Neural progenitor cell (in vitro differentiated cells): ENCODE data around the gene HSF2BP. TPM values are rescaled to one million over a fixed set of nuclear protein-coding genes. Genes with fewer than 3 reads are reported as not detected.
"Not testable (repeated sequence)": the region's sequence is repeated elsewhere in the genome, so short reads cannot be mapped to it uniquely, and the experiment has no call there.

Experiments used
- DNase-seq: peaks from one replicate; pipeline ENCODE4 v3.0.0-alpha.2; 2016; ENCODE audit warnings: low spot score
- H2AFZ ChIP-seq: fragments of 200-600 bp; sonication (generic); replicated peaks from 2 replicates; pipeline ENCODE4 v1.6.1; 2016; ENCODE audit warnings: antibody characterized with exemption
- H3F3A ChIP-seq: fragments of 200-600 bp; sonication (generic); 2 replicates; pipeline ENCODE4 v1.6.1; 2016; ENCODE audit warnings: antibody characterized with exemption, low read depth
- H3K27ac ChIP-seq: fragments of 200-600 bp; sonication (generic); 2 replicates; pipeline ENCODE4 v1.5.1; 2016; ENCODE audit warnings: mild to moderate bottlenecking
- H3K27me3 ChIP-seq: fragments of 200-600 bp; sonication (generic); 2 replicates; pipeline ENCODE4 v1.6.1; 2016; ENCODE audit warnings: mild to moderate bottlenecking, moderate library complexity
- H3K36me3 ChIP-seq: fragments of 200-600 bp; sonication (generic); 2 replicates; pipeline ENCODE4 v1.5.1; 2016
- H3K4me1 ChIP-seq: fragments of 200-600 bp; sonication (generic); 2 replicates; pipeline ENCODE4 v1.6.1; 2016; ENCODE audit warnings: mixed run types
- H3K4me2 ChIP-seq: fragments of 200-600 bp; sonication (generic); 2 replicates; pipeline ENCODE4 v1.6.1; 2016
- H3K4me3 ChIP-seq: fragments of 200-600 bp; sonication (generic); 2 replicates; pipeline ENCODE4 v1.5.1; 2016
- H3K79me2 ChIP-seq: fragments of 200-600 bp; sonication (generic); 2 replicates; pipeline ENCODE4 v1.6.1; 2016; ENCODE audit warnings: low read depth
- H3K9ac ChIP-seq: fragments of 200-600 bp; sonication (generic); 2 replicates; pipeline ENCODE4 v1.6.1; 2016
- H3K9me3 ChIP-seq: fragments of 200-600 bp; sonication (generic); 2 replicates; pipeline ENCODE4 v1.5.1; 2016; ENCODE audit warnings: low read depth
- H4K20me1 ChIP-seq: fragments of 200-600 bp; sonication (generic); 2 replicates; pipeline ENCODE4 v1.6.1; 2016; ENCODE audit warnings: low read depth
- H3K27ac Mint-ChIP-seq: 3 replicates; pipeline ENCODE4 v1.8.0; 2021; ENCODE audit warnings: mixed read lengths
- H3K27me3 Mint-ChIP-seq: 2 replicates; pipeline ENCODE4 v1.8.0; 2022; ENCODE audit warnings: low read depth, mild to moderate bottlenecking, inconsistent platforms, moderate library complexity, mixed read lengths; ENCODE audit not compliant: insufficient read depth
- H3K36me3 Mint-ChIP-seq: 3 replicates; pipeline ENCODE4 v1.8.0; 2021; ENCODE audit warnings: mixed read lengths
- H3K4me1 Mint-ChIP-seq: 3 replicates; pipeline ENCODE4 v1.8.0; 2021; ENCODE audit warnings: mixed read lengths
- H3K4me3 Mint-ChIP-seq: 3 replicates; pipeline ENCODE4 v1.8.0; 2021; ENCODE audit warnings: mild to moderate bottlenecking, moderate library complexity, mixed read lengths
- H3K9me3 Mint-ChIP-seq: 3 replicates; pipeline ENCODE4 v1.8.0; 2020; ENCODE audit warnings: mixed read lengths
- total RNA-seq: library from RNA; depleted of rRNA; stranded (reverse); fragments of >200 nt; gene quantifications from 2 replicates; pipeline ENCODE4 v1.2.3, GENCODE V29; 2015; ENCODE audit warnings: low replicate concordance

HSF2BP gene
- total RNA-seq, 1 donor from 2014 or later = 0.71 TPM

DNA sequence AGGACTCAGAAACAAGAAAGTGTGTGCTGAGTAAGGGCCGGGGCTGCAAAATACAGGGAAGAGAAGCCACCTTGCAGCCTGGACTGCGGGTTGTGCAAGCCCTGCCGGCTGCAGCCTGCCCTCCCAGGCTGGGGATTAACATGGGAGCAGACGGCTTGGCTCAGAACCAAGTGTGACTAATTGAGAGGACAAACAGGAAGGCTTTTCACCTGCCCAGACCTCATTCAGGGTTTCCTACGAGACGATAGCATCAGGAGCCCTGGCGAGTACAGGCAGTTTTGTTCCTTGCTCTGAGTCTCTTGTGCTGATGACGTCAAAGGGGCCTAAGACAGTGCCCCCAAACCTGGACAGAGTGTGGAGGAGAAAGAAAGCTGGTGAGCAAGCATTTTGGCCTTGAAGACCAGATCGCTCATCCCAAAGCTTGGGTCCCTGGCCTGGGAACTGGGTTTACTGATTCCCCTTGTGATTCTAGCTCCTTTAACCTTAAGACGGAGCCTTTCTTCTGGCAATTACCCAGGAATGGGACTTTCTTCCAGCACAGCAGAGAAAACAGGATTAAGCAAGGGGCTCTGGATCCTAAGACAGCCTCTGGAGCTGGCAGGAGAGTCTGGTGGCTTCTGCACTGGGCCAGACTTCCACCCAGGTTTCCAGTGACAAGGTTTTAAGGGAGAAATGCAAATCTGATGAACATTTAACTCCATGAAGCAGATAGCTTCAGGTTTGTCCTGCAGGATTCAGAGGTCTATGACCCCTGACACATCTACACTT lies 142.2 kb downstream of the HSF2BP start:
- not testable (repeated sequence) for H2AFZ ChIP-seq, H3K27ac ChIP-seq, H3K79me2 ChIP-seq, H4K20me1 ChIP-seq, H3K4me2 ChIP-seq, H3K9ac ChIP-seq, H3K4me3 Mint-ChIP-seq, H3F3A ChIP-seq, H3K36me3 ChIP-seq, H3K36me3 Mint-ChIP-seq, DNase-seq, H3K4me3 ChIP-seq, H3K4me1 ChIP-seq, H3K9me3 ChIP-seq, H3K4me1 Mint-ChIP-seq, H3K27ac Mint-ChIP-seq, H3K27me3 Mint-ChIP-seq, H3K9me3 Mint-ChIP-seq, H3K27me3 ChIP-seq

GRCh38 chr21:43516295-43516847 lies 142.9 kb downstream of the HSF2BP start:
- not testable (repeated sequence) for H3K27ac Mint-ChIP-seq, H3K9ac ChIP-seq, H3K4me1 Mint-ChIP-seq, H3K79me2 ChIP-seq, H2AFZ ChIP-seq, H3K27ac ChIP-seq, H3K9me3 Mint-ChIP-seq, H4K20me1 ChIP-seq, DNase-seq, H3K4me3 Mint-ChIP-seq, H3K36me3 ChIP-seq, H3K9me3 ChIP-seq, H3F3A ChIP-seq, H3K36me3 Mint-ChIP-seq, H3K27me3 Mint-ChIP-seq, H3K27me3 ChIP-seq, H3K4me3 ChIP-seq, H3K4me2 ChIP-seq, H3K4me1 ChIP-seq

DNA sequence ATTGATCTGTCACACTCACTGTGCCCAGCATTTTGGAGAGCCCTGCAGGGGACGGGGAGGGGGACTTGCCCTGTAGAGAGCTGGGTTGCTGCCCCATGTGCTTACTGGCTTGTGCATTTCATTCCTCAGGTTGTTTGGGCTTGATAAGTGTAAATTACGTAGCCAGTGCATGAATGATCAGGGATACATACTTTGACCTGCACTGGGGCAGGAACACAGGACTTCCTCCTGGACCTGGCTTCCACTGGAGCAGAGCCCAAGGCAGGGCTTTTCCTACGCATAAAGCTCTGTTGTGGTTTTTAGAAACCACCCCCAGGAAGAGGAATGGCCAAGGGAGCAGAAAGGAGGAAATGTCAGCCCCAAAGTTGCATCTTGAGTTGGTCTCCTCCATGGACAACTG lies 144.5 kb downstream of the HSF2BP start:
- H3K27ac Mint-ChIP-seq, H3K9me3 Mint-ChIP-seq, H3K9ac ChIP-seq, H3F3A ChIP-seq, H3K27me3 ChIP-seq, H3K36me3 ChIP-seq, H4K20me1 ChIP-seq, H3K4me3 ChIP-seq, H3K4me1 ChIP-seq, H3K4me1 Mint-ChIP-seq, H2AFZ ChIP-seq, H3K27ac ChIP-seq, H3K9me3 ChIP-seq, H3K4me2 ChIP-seq, H3K36me3 Mint-ChIP-seq, H3K79me2 ChIP-seq, DNase-seq, H3K27me3 Mint-ChIP-seq, H3K4me3 Mint-ChIP-seq: not testable (repeated sequence)

- H3K9ac ChIP-seq, H3K4me1 ChIP-seq, H3K27ac Mint-ChIP-seq, H3K4me2 ChIP-seq, H3K4me3 ChIP-seq, H2AFZ ChIP-seq, H3F3A ChIP-seq, H3K9me3 Mint-ChIP-seq, H3K27me3 Mint-ChIP-seq, H3K79me2 ChIP-seq, DNase-seq, H4K20me1 ChIP-seq, H3K27me3 ChIP-seq, H3K27ac ChIP-seq, H3K36me3 Mint-ChIP-seq, H3K9me3 ChIP-seq, H3K4me1 Mint-ChIP-seq, H3K36me3 ChIP-seq, H3K4me3 Mint-ChIP-seq: not testable (repeated sequence)
Measured at GRCh38 chr21:43513023-43513422, 146.3 kb downstream of the HSF2BP start.

DNA sequence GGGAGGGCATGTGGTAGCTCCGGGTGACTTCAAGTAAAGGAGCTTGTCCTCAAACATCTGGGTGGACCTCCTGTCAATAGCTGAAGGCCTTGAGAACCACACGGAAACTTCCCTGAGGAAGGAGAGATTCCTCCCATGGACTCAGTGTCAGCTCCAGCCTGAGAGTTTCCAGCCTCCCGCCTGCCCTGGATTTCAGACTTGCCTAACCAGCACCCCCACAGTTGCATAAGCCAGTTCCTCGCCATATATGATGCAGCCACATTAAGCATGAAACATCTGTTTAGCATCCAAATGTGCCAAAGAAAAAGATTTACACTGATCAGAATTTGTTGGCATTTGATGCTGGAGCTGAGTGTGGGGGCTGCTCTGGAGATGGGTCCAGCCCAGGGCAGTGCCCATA lies 148.1 kb downstream of the HSF2BP start:
- H3K9me3 Mint-ChIP-seq, H3K9ac ChIP-seq, H4K20me1 ChIP-seq, H3K27ac Mint-ChIP-seq, H2AFZ ChIP-seq, H3F3A ChIP-seq, H3K4me3 ChIP-seq, H3K36me3 ChIP-seq, H3K27ac ChIP-seq, H3K4me1 ChIP-seq, H3K4me2 ChIP-seq, H3K4me3 Mint-ChIP-seq, H3K79me2 ChIP-seq, DNase-seq, H3K36me3 Mint-ChIP-seq, H3K9me3 ChIP-seq, H3K27me3 Mint-ChIP-seq, H3K27me3 ChIP-seq, H3K4me1 Mint-ChIP-seq: not testable (repeated sequence)

GRCh38 chr21:43510669-43511068 lies 148.6 kb downstream of the HSF2BP start:
- H3K27ac Mint-ChIP-seq, H3K27ac ChIP-seq, H2AFZ ChIP-seq, H3K4me1 Mint-ChIP-seq, H3K36me3 ChIP-seq, H3K36me3 Mint-ChIP-seq, H3K79me2 ChIP-seq, H3K4me3 ChIP-seq, H3K27me3 ChIP-seq, H3F3A ChIP-seq, H3K4me1 ChIP-seq, H3K27me3 Mint-ChIP-seq, H3K9me3 ChIP-seq, H3K4me2 ChIP-seq, H3K9me3 Mint-ChIP-seq, H3K4me3 Mint-ChIP-seq, DNase-seq, H4K20me1 ChIP-seq, H3K9ac ChIP-seq: not testable (repeated sequence)

DNA sequence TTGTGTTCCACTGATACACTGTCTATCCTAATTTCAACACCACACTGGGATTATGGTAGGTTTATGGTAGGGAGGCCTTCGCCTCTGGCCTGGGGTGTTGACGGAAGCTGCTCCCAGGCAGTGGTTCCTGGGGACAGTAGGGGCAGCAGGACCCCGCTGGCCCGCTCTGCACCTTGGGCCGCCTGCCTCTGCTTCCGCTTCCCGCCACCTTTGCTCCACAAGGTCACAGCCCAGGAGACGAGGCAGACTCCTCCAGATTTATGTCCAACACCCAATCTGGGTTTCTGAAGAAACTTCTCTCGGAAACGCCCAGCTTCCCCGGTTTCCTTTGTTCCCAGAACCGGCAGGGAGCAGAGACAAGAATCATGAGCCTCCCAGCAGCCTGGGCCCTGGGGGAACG lies 155.4 kb downstream of the HSF2BP start:
- H3K27ac ChIP-seq, DNase-seq, H3K36me3 Mint-ChIP-seq, H3K9me3 Mint-ChIP-seq, H3K36me3 ChIP-seq, H3F3A ChIP-seq, H3K27ac Mint-ChIP-seq, H3K4me1 ChIP-seq, H3K9ac ChIP-seq, H3K9me3 ChIP-seq, H3K79me2 ChIP-seq, H3K4me1 Mint-ChIP-seq, H3K4me2 ChIP-seq, H3K4me3 Mint-ChIP-seq, H4K20me1 ChIP-seq, H2AFZ ChIP-seq, H3K4me3 ChIP-seq, H3K27me3 Mint-ChIP-seq, H3K27me3 ChIP-seq: not testable (repeated sequence)

DNA sequence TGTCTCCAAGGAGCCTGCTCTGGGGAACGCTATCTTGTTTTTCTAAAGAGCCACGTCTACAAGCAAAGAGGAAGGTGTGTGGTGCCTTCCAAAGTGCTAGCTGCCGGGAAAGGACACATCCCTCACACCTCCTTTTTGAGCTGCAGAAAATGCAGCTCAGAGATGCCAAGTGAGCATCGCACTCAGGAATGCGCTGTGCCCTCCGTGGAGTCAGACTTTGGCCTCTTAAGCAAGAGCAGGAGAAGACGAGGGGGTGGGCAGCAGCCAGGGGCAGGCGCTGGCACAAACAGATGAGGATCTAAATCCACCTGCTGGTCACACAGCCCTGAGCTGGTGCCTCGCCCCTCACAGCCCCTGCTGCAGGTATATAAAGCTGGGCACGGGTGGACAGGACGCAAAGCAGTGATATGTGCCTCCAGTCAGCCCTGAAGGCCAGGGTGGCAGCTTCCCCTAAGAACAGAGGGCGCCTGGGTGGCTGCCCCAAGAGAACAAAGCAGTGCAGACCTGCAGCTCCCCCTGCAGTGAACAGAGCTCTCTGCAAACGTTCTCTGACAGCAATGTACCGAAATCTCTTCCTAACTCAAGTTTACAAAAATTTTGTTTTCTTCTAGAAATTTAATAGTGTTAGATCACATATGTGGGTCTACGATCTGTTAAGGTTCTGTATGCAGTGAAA lies 156.1 kb downstream of the HSF2BP start:
- H3K4me3 ChIP-seq, H3K4me1 ChIP-seq, H4K20me1 ChIP-seq, H3F3A ChIP-seq, H3K36me3 Mint-ChIP-seq, H3K27ac Mint-ChIP-seq, H2AFZ ChIP-seq, H3K4me3 Mint-ChIP-seq, H3K27me3 Mint-ChIP-seq, H3K27me3 ChIP-seq, H3K9ac ChIP-seq, H3K4me1 Mint-ChIP-seq, DNase-seq, H3K79me2 ChIP-seq, H3K9me3 Mint-ChIP-seq, H3K36me3 ChIP-seq, H3K4me2 ChIP-seq, H3K9me3 ChIP-seq, H3K27ac ChIP-seq: not testable (repeated sequence)
